Measurements from ENCODE around the gene MYOF. TPM values are rescaled to one million over a fixed set of nuclear protein-coding genes. Genes with fewer than 3 reads are reported as not detected.

The MYOF gene
- total and polyA plus RNA-seq, 10 of the 15 experiments (the other 5 are each of a cell fraction or from before 2014, with no cell fraction given): 0.02 to 0.59 (median 0.17) TPM

GRCh38 chr10:93386631-93387369 is 95.3 kb downstream of the MYOF start:
- WGBS (ENCODE audit: insufficient coverage, insufficient replicate concordance, low lambda C conversion rate, missing lambda C conversion rate): 63% methylated on average over 14 of the region's 14 CpGs
- no peaks in the 10 kb centered on the region for H3K36me3 ChIP-seq (ENCODE audit: control insufficient read depth in 2 of 2, insufficient read depth in 2 of 2, low read length in 1 of 2)
- peak overlapping the region; percentile 11; the same call in 1 of the 2 replicates for H3K4me2 ChIP-seq (ENCODE audit: control insufficient read depth, insufficient read depth)
- FAIRE-seq: no peak
- no TSS peak for BruUV-seq (replicated peaks)
- DNase-seq (ENCODE audit: low read depth, low spot score): no peak
- TF ChIP-seq BMI1 (IDR thresholded peaks at IDR 0.05; ENCODE audit: borderline replicate concordance) (no peak), MAX (IDR thresholded peaks at IDR 0.05; ENCODE audit: low read depth, low read length) (no peak), RFX5 (IDR thresholded peaks at IDR 0.05; ENCODE audit: low read depth, low read length) (no peak), PML (IDR thresholded peaks at IDR 0.05; ENCODE audit: low read length) (no peak), ZBTB33 (IDR thresholded peaks at IDR 0.05) (no peak), GABPA (IDR thresholded peaks at IDR 0.05; ENCODE audit: low read depth) (no peak), PBX3 (IDR thresholded peaks at IDR 0.05; ENCODE audit: insufficient replicate concordance, low read depth, low read length) (peak; percentile 55), YY1 (IDR thresholded peaks at IDR 0.05; ENCODE audit: low read depth, low read length) (no peak), JUNB (IDR thresholded peaks at IDR 0.05) (no peak), PKNOX1 (IDR thresholded peaks at IDR 0.05) (peak; percentile 72), SKIL (IDR thresholded peaks at IDR 0.05; ENCODE audit: low read depth, poor library complexity, severe bottlenecking) (no peak)
- SMC1A ChIA-PET (ENCODE audit: uncharacterized antibody, unreplicated experiment): interaction anchor here (0.6 to 3.2 kb wide), 3 partner anchors 10 to 1528 kb away, joined by 3 to 22 read pairs (median 3); partner anchors contain the start of gene MYOF
- ATAC-seq: no peak
- RAD21 ChIA-PET (ENCODE audit: unreplicated experiment): interaction anchor here (1.8 kb wide), 1 partner anchor 96 kb away, joined by 10 read pairs; the partner anchor contains the start of gene MYOF
- CTCF ChIA-PET: interaction anchor here (0.9 to 2.7 kb wide), 5 partner anchors 10 to 125 kb away, joined by 3 to 16 read pairs (median 4); partner anchors contain the start of gene MYOF
- H3K4me1 ChIP-seq (ENCODE audit: control insufficient read depth, insufficient read depth, low read length): no peaks in the 10 kb centered on the region; the same call in 1 of the 2 replicates
- no peak overlapping the region for H3K4me3 ChIP-seq
- no peaks in the 10 kb centered on the region for H3K79me2 ChIP-seq (ENCODE audit: control insufficient read depth, insufficient read depth, low read length)
- H3K9ac ChIP-seq (ENCODE audit: control insufficient read depth, insufficient read depth, low read length): no peak overlapping the region
- no peaks in the 10 kb centered on the region for H3K9me3 ChIP-seq (replicated peaks; ENCODE audit: control insufficient read depth, insufficient read depth, low read length)
- no peaks in the 10 kb centered on the region for H4K20me1 ChIP-seq (ENCODE audit: control insufficient read depth, insufficient read depth)
- POLR2A ChIA-PET: no interaction called here
- in situ Hi-C loops (cut with MboI) (no loop called here), intact Hi-C loops (cut with micrococcal nuclease; ENCODE audit: unreplicated experiment) (no loop called here)
- H2AFZ ChIP-seq (ENCODE audit: control insufficient read depth, low read depth, low read length): peak overlapping the region; percentile 39
- H3K27ac ChIP-seq (ENCODE audit: control insufficient read depth, insufficient read depth): no peak overlapping the region
- H3K27me3 ChIP-seq (replicated peaks in 1 of 2; ENCODE audit: control insufficient read depth in 2 of 2, insufficient read depth in 2 of 2, low read length in 1 of 2): no peaks in the 10 kb centered on the region

All from GM12878 (cell line).